GM10266 (cell line): Measurements from ENCODE around the gene MSI2.
A peak's percentile ranks its signal among the peaks of the same experiment; 100 is the strongest.

Source experiments
- DNase-seq: peaks from one replicate; pipeline ENCODE4 v3.0.0; 2012; ENCODE audit errors: extremely low spot score
- CTCF ChIP-seq: IDR thresholded peaks from 2 replicates; pipeline ENCODE4 v1.5.1; 2012; ENCODE audit warnings: mild to moderate bottlenecking, low read depth; ENCODE audit not compliant: control insufficient read depth, insufficient read depth; ENCODE audit errors: missing control alignments

MSI2 gene

GRCh38 chr17:57403236-57403635 lies 146.9 kb downstream of the MSI2 start:
- DNase-seq, result no peak
- no peak for TF ChIP-seq CTCF

- peak; percentile 21 for DNase-seq
Measured at GRCh38 chr17:57404073-57404472, 147.8 kb downstream of the MSI2 start.

DNA sequence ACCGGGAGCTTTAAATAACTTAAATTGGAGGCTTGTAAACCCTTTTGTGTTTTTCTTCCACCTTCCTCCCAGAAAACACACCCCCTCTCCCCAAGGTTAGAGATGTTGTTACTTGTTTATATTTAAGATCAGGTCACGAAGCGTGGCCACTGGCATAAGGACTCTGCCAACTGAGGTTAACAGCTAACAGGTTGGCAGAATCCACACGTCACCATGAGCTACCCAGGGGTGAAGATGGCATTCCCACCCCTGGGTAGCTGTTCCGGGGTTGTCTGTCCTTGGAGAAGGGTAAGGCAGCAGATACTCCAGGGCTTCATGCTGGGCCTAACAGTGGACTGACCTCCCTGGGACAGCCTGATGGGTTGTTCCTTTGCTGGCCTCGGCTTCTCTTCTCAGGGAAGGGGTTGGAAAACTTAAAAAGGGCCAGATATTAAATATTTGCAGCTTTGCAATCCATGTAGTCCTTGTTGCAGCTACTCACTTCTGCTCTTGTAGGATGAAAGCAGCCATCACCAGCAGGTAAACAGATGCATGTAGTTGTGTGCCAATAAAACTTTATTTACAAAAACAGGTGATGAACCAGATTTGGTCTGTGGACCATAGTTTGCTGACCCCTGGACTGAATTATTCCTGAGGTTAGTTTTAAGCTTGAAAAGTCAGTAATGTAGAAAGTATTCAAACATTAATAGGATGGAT lies 148.6 kb downstream of the MSI2 start:
- no peak for TF ChIP-seq CTCF
- DNase-seq, result no peak

More at GRCh38 chr17:57404073-57404472, 147.8 kb downstream of the MSI2 start:
- TF ChIP-seq CTCF, result peak; percentile 36

DNA sequence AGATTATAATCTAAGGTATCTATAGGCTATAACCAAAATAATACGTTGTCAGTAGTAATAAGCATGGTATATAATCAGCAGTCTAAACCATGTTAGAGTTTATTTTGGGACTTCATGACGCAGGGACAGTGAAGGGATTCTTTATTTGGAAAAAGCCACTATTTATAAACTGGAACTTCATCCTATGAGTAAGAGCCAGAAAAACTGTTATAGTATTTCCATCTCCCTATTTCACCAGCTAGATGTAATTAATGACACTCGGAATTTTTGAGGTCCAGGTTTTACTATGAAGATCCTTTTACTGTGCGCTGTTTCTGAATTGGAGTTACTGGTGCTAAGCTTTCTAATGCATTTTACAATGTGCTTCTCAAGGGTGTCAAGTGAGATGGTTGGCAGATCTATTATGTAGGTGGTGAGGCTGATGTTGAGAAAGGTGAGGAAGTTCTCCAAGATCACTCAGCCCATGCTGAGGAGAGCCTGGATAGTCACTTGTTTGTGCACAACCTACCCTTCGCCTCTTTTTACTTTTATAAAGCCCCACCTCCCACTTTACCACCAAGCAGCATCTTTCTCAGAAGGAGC lies 149.3 kb downstream of the MSI2 start:
- no peak for DNase-seq
- TF ChIP-seq CTCF, result no peak

DNA sequence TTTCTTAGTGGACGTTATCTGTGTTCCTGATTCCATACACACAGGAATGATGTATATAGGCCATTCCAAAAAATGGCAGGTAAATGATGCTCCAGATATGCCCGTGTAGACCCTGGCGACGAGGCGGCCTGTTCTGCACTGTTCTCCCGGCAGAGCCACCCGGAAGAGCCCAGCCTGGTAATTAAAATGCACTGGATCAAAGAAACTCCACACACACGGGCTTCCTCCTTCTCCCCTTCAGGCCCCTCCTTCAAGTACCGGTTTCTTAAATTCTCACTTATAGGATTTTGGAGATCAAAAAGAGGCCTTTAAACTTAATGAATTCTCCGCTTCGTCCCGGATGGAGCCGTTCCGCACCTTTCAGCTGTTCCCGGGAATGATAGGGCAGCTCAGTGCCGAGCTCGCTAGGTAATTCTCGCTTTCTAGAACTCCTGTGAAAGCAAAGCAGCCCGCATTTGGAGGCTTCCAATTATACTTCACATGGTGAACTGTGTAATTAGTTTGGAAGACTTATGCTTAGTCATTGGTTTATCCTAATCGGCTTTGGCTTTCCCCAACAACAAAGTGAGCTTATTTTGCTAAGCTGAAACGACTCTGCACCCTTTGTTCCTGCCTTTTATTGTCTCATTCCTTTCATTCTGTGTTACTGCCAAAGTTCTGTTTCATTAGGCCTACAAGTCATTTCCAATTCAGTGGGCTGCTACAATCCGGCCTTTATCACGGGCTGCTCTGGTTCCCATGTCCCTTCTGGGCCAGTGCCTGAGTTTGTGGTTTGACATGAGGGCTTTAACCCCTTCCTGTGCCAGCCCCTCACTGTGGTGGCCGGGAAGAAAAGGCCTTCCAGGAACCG lies 150.0 kb downstream of the MSI2 start:
- TF ChIP-seq CTCF, result no peak
- no peak for DNase-seq

DNA sequence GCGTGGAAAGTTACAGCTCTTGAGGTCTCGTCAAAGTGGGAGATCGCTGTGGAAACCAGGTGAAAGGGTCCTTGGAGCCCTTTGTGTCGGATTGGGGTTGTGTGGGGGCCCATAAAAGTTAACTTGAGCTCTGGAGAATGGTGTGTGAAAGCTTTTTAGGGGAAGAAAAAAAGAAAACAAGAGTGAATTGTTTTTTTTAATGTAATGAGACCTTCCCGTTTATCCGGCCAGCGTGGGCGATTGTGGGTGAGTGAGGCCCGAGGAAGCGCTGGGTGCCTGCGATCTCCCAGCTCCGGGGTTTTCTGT lies 150.6 kb downstream of the MSI2 start:
- TF ChIP-seq CTCF, result no peak
- no peak for DNase-seq
